ENCODE data around the gene ST6GALNAC6. TPM values are rescaled to one million over a fixed set of nuclear protein-coding genes. Genes with fewer than 3 reads are reported as not detected.
A peak's percentile ranks its signal among the peaks of the same experiment; 100 is the strongest.
"Not testable (repeated sequence)": the region's sequence is repeated elsewhere in the genome, so short reads cannot be mapped to it uniquely, and the experiment has no call there.

Gene ST6GALNAC6
- total RNA-seq, 1 donor from 2014 or later = 80.0 TPM

- Mint-ChIP-seq H3K4me1 (ENCODE audit: unreplicated experiment) (peaks cover 25% of the 10 kb centered on the region), H3K36me3 (ENCODE audit: low read depth, unreplicated experiment) (peaks cover 12% of the 10 kb centered on the region), H3K4me3 (ENCODE audit: unreplicated experiment) (peak overlapping the region; percentile 74), H3K27ac (ENCODE audit: unreplicated experiment) (no peak overlapping the region), H3K9me3 (ENCODE audit: unreplicated experiment) (no peaks in the 10 kb centered on the region), H3K27me3 (ENCODE audit: unreplicated experiment) (peaks cover 9% of the 10 kb centered on the region)
- DNase-seq (ENCODE audit: low spot score) = no peak
- TF ChIP-seq CTCF (IDR thresholded peaks at IDR 0.05; ENCODE audit: unreplicated experiment) = no peak
Measured at GRCh38 chr9:127871531-127871930, 27.9 kb downstream of the ST6GALNAC6 start.

- Mint-ChIP-seq H3K4me1 (ENCODE audit: unreplicated experiment) (peaks cover 29% of the 10 kb centered on the region), H3K9me3 (ENCODE audit: unreplicated experiment) (no peaks in the 10 kb centered on the region), H3K4me3 (ENCODE audit: unreplicated experiment) (peak overlapping the region; percentile 59), H3K27ac (ENCODE audit: unreplicated experiment) (no peak overlapping the region), H3K36me3 (ENCODE audit: low read depth, unreplicated experiment) (peaks cover 12% of the 10 kb centered on the region), H3K27me3 (ENCODE audit: unreplicated experiment) (peaks cover 12% of the 10 kb centered on the region)
- TF ChIP-seq CTCF (IDR thresholded peaks at IDR 0.05; ENCODE audit: unreplicated experiment) = no peak
- no peak for DNase-seq (ENCODE audit: low spot score)
Measured at GRCh38 chr9:127870887-127871286, 28.5 kb downstream of the ST6GALNAC6 start.

GRCh38 chr9:127870153-127870491 lies 29.3 kb downstream of the ST6GALNAC6 start:
- not testable (repeated sequence) for DNase-seq (ENCODE audit: low spot score); H3K9me3 Mint-ChIP-seq (ENCODE audit: unreplicated experiment); H3K4me3 Mint-ChIP-seq (ENCODE audit: unreplicated experiment); H3K27ac Mint-ChIP-seq (ENCODE audit: unreplicated experiment)
- TF ChIP-seq CTCF (IDR thresholded peaks at IDR 0.05; ENCODE audit: unreplicated experiment) = peak; percentile 32
- Mint-ChIP-seq H3K36me3 (ENCODE audit: low read depth, unreplicated experiment) (peaks cover 15% of the 10 kb centered on the region), H3K27me3 (ENCODE audit: unreplicated experiment) (peaks cover 13% of the 10 kb centered on the region), H3K4me1 (ENCODE audit: unreplicated experiment) (peaks cover 37% of the 10 kb centered on the region)

GRCh38 chr9:127869310-127870152 lies 29.9 kb downstream of the ST6GALNAC6 start:
- peaks cover 38% of the 10 kb centered on the region for H3K4me1 Mint-ChIP-seq (ENCODE audit: unreplicated experiment)
- H3K36me3 Mint-ChIP-seq (ENCODE audit: low read depth, unreplicated experiment) = peaks cover 15% of the 10 kb centered on the region
- no peak overlapping the region for H3K27ac Mint-ChIP-seq (ENCODE audit: unreplicated experiment)
- DNase-seq (ENCODE audit: low spot score) = peak; percentile 97
- H3K4me3 Mint-ChIP-seq (ENCODE audit: unreplicated experiment) = no peak overlapping the region
- peaks cover 12% of the 10 kb centered on the region for H3K27me3 Mint-ChIP-seq (ENCODE audit: unreplicated experiment)
- no peaks in the 10 kb centered on the region for H3K9me3 Mint-ChIP-seq (ENCODE audit: unreplicated experiment)
- peak; percentile 91 for TF ChIP-seq CTCF (IDR thresholded peaks at IDR 0.05; ENCODE audit: unreplicated experiment)

- Mint-ChIP-seq H3K36me3 (ENCODE audit: low read depth, unreplicated experiment) (peaks cover 15% of the 10 kb centered on the region), H3K4me3 (ENCODE audit: unreplicated experiment) (peak overlapping the region; percentile 19), H3K27ac (ENCODE audit: unreplicated experiment) (peak overlapping the region; percentile 53), H3K4me1 (ENCODE audit: unreplicated experiment) (peaks cover 38% of the 10 kb centered on the region), H3K9me3 (ENCODE audit: unreplicated experiment) (no peaks in the 10 kb centered on the region), H3K27me3 (ENCODE audit: unreplicated experiment) (peaks cover 12% of the 10 kb centered on the region)
- no peak for TF ChIP-seq CTCF (IDR thresholded peaks at IDR 0.05; ENCODE audit: unreplicated experiment)
- DNase-seq (ENCODE audit: low spot score) = no peak
Measured at GRCh38 chr9:127868278-127868902, 31.0 kb downstream of the ST6GALNAC6 start.
